Smooth muscle cell of the brain vasculature (primary cell): Measurements from ENCODE around the gene ZBTB46.

ENCODE experiments used
- DNase-seq: peaks from one replicate; pipeline ENCODE4 v3.0.0-alpha.2; 2012; ENCODE audit warnings: low read depth, low spot score

The ZBTB46 gene

GRCh38 chr20:63696306-63696627 lies 134.8 kb downstream of the ZBTB46 start:
- DNase-seq: no peak

DNA sequence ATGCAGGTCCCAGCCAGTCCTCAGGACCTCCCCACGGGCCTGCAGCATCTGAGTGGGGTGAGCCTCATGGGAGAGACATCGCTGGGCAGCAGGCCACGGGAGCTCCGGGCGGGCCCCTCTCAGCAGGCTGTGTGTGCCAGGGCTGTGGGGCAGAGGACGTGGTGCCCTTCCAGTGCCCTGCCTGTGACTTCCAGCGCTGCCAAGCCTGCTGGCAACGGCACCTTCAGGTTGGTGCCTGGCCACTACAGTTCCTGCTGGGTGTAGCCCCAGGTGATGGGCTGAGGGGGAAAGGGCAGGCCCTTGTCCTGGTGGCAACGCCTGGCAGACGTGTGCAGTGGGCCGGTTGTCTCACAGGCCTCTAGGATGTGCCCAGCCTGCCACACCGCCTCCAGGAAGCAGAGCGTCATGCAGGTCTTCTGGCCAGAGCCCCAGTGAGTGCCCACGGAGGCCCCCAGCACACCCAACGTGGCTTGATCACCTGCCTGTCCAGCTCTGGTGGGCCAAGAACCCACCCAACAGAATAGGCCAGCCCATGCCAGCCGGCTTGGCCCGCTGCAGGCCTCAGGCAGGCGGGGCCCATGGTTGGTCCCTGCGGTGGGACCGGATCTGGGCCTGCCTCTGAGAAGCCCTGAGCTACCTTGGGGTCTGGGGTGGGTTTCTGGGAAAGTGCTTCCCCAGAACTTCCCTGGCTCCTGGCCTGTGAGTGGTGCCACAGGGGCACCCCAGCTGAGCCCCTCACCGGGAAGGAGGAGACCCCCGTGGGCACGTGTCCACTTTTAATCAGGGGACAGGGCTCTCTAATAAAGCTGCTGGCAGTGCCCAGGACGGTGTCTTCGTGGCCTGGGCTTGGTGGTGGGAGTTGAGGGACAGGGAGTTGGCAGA lies 135.4 kb downstream of the ZBTB46 start:
- no peak for DNase-seq

DNA sequence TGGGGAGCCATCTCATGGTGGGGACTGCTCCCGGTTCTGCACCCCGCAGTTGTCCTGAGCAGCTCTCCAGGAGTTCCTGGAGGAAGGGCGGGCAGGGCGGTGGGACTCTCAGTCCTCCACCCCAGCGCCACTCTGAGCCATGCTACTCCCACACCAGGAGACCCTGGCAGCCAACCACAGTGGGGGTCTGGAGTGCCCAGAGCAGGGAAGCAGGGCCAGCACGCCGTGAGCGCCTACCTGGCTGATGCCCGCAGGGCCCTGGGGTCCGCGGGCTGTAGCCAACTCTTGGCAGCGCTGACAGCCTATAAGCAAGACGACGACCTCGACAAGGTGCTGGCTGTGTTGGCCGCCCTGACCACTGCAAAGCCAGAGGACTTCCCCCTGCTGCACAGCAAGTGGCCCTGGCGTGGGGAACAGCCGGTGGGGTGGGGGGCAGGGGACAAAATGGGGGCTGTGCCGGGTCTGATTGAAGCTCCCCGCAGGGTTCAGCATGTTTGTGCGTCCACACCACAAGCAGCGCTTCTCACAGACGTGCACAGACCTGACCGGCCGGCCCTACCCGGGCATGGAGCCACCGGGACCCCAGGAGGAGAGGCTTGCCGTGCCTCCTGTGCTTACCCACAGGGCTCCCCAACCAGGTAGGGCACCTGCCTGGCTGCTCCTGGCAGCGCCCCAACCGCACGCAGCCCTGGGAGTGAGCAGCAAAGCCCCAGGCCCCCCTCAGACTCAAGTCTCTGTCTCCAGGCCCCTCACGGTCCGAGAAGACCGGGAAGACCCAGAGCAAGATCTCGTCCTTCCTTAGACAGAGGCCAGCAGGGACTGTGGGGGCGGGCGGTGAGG lies 136.3 kb downstream of the ZBTB46 start:
- DNase-seq: no peak

GRCh38 chr20:63693733-63694583 lies 137.1 kb downstream of the ZBTB46 start:
- no peak for DNase-seq
